Keratinocyte (primary cell): ENCODE measurements around the gene DHX34.

Experiments used
- EZH2 ChIP-seq: IDR thresholded peaks from one replicate; pipeline ENCODE4 v1.6.1; 2012; ENCODE audit warnings: inconsistent platforms, mild to moderate bottlenecking, low read length, moderate library complexity
- TF ChIP-seq, protein P1 (sequence below), 3 experiments: IDR thresholded peaks in 1 of 3; conservative IDR thresholded peaks in 1 of 3; optimal IDR thresholded peaks in 1 of 3; 2 replicates in 2 of 3; 3 replicates in 1 of 3; pipeline versions ENCODE3 to v1.5.1; 2011; ENCODE audit warnings: low read length in 3 of 3, mild to moderate bottlenecking in 3 of 3, moderate library complexity in 2 of 3, control low read depth in 1 of 3, inconsistent platforms in 1 of 3; ENCODE audit not compliant: insufficient read depth in 2 of 3; ENCODE audit errors: extremely low read depth in 1 of 3

- TF ChIP-seq, protein P1, sequence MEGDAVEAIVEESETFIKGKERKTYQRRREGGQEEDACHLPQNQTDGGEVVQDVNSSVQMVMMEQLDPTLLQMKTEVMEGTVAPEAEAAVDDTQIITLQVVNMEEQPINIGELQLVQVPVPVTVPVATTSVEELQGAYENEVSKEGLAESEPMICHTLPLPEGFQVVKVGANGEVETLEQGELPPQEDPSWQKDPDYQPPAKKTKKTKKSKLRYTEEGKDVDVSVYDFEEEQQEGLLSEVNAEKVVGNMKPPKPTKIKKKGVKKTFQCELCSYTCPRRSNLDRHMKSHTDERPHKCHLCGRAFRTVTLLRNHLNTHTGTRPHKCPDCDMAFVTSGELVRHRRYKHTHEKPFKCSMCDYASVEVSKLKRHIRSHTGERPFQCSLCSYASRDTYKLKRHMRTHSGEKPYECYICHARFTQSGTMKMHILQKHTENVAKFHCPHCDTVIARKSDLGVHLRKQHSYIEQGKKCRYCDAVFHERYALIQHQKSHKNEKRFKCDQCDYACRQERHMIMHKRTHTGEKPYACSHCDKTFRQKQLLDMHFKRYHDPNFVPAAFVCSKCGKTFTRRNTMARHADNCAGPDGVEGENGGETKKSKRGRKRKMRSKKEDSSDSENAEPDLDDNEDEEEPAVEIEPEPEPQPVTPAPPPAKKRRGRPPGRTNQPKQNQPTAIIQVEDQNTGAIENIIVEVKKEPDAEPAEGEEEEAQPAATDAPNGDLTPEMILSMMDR (optimal IDR thresholded peaks at IDR 0.05 in 1 of 3, IDR thresholded peaks at IDR 0.05 in 1 of 3, conservative IDR thresholded peaks at IDR 0.05 in 1 of 3; ENCODE audit: extremely low read depth in 1 of 3, insufficient read depth in 2 of 3, low read length in 3 of 3) = no peak
- TF ChIP-seq EZH2 = no peak
Observed at GRCh38 chr19:47413941-47414340, 64.8 kb downstream of the DHX34 start.
